Mesendoderm (in vitro differentiated cells): Measurements from ENCODE around the gene RMRP.

ENCODE experiments used
- DNase-seq: peaks from one replicate; pipeline ENCODE4 v3.0.0; 2013
- H2AK5ac ChIP-seq: 2 replicates; pipeline ENCODE4 v1.6.1; 2013; ENCODE audit warnings: low read length, inconsistent platforms
- H2BK120ac ChIP-seq: 2 replicates; pipeline ENCODE4 v1.6.1; 2013; ENCODE audit warnings: low read depth, mild to moderate bottlenecking, low read length, moderate library complexity, mixed read lengths
- H2BK15ac ChIP-seq: replicated peaks from 2 replicates; pipeline ENCODE4 v1.6.1; 2013; ENCODE audit warnings: low read depth, mild to moderate bottlenecking, moderate library complexity
- H2BK5ac ChIP-seq: 2 replicates; pipeline ENCODE4 v1.6.1; 2013; ENCODE audit warnings: low read length, inconsistent platforms
- H3K18ac ChIP-seq: 2 replicates; pipeline ENCODE4 v1.6.1; 2013; ENCODE audit warnings: mild to moderate bottlenecking, low read length, mixed read lengths
- H3K23ac ChIP-seq: one replicate; pipeline ENCODE4 v1.6.1; 2013; ENCODE audit warnings: low read length
- H3K27ac ChIP-seq: 2 replicates; pipeline ENCODE4 v1.5.1; 2013; ENCODE audit warnings: low read depth, mild to moderate bottlenecking, inconsistent platforms, low read length, moderate library complexity
- H3K27me3 ChIP-seq: 2 replicates; pipeline ENCODE4 v1.6.1; 2013; ENCODE audit warnings: low read length, control low read depth, mild to moderate bottlenecking, inconsistent platforms; ENCODE audit not compliant: insufficient read depth, poor library complexity
- H3K36me3 ChIP-seq: 2 replicates; pipeline ENCODE4 v1.6.1; 2013; ENCODE audit warnings: low read length, inconsistent platforms; ENCODE audit not compliant: control insufficient read depth, insufficient read depth
- H3K4ac ChIP-seq: one replicate; pipeline ENCODE4 v1.6.1; 2013; ENCODE audit warnings: low read depth, mild to moderate bottlenecking, low read length, moderate library complexity
- H3K4me1 ChIP-seq: 2 replicates; pipeline ENCODE4 v1.6.1; 2013; ENCODE audit warnings: low read depth, low read length, inconsistent platforms; ENCODE audit not compliant: control insufficient read depth
- H3K4me2 ChIP-seq: 2 replicates; pipeline ENCODE4 v1.6.1; 2013; ENCODE audit warnings: low read length
- H3K4me3 ChIP-seq: 2 replicates; pipeline ENCODE4 v1.5.1; 2013; ENCODE audit warnings: mild to moderate bottlenecking, low read length
- H3K56ac ChIP-seq: one replicate; pipeline ENCODE4 v1.6.1; 2013; ENCODE audit warnings: low read length
- H3K79me1 ChIP-seq: 2 replicates; pipeline ENCODE4 v1.6.1; 2013; ENCODE audit warnings: low read length, inconsistent platforms
- H3K79me2 ChIP-seq: 2 replicates; pipeline ENCODE4 v1.6.1; 2013; ENCODE audit warnings: mild to moderate bottlenecking, low read length; ENCODE audit not compliant: control insufficient read depth, insufficient read depth
- H3K9ac ChIP-seq: 2 replicates; pipeline ENCODE4 v1.6.1; 2013; ENCODE audit warnings: low read length, inconsistent platforms
- H4K5ac ChIP-seq: one replicate; pipeline ENCODE4 v1.6.1; 2013; ENCODE audit warnings: low read length
- H4K8ac ChIP-seq: one replicate; pipeline ENCODE4 v1.6.1; 2013; ENCODE audit warnings: low read depth, mild to moderate bottlenecking, control low read depth, low read length, moderate library complexity
- WGBS: extraction: QIAGEN DNeasy Blood & Tissue Kit; methylation state at CpG from one replicate; pipeline ENCODE4 v1.1.7; 2013; ENCODE audit warnings: low lambda C conversion rate, missing lambda C conversion rate; ENCODE audit not compliant: insufficient coverage; ENCODE audit errors: extremely low coverage; 5-methylcytosine and 5-hydroxymethylcytosine counted together

RMRP gene

DNA sequence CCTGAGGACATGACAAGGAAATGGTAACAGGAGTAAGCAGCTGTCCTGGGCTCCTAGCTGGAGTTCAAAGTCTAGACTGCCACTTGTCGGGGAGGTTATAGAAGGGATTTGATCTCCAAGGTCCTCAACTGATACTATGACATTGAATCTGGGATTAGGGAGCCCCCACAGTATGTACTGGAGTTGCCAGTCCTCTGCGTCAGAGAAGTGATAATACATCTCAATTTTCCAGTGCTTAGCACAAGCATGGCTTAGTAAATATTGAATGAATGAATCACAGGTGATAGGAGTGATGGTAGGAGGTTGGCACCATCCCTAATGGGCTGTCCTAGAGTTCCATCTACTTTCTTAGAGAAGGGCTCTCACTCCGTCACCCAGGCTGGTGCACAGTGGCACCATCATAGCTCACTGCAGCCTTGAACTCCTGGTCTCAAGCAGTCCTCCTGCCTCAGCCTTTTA, 38.2 kb upstream of the RMRP start:
- H3K36me3 ChIP-seq = peaks cover 24% of the 10 kb centered on the region
- no peak overlapping the region for H3K23ac ChIP-seq
- DNase-seq = no peak
- no peaks in the 10 kb centered on the region for H3K27me3 ChIP-seq
- no peak overlapping the region for H3K18ac ChIP-seq
- H3K4me1 ChIP-seq = no peaks in the 10 kb centered on the region
- no peak overlapping the region for H3K27ac ChIP-seq
- H2BK15ac ChIP-seq = no peak overlapping the region
- no peak overlapping the region for H4K8ac ChIP-seq
- WGBS = no CpG with 5 or more reads among the region's 3 CpGs
- H3K4me2 ChIP-seq = no peak overlapping the region
- no peaks in the 10 kb centered on the region for H3K79me2 ChIP-seq
- no peak overlapping the region for H3K4ac ChIP-seq
- no peak overlapping the region for H3K56ac ChIP-seq
- H2BK5ac ChIP-seq = no peak overlapping the region
- H3K4me3 ChIP-seq = no peak overlapping the region
- H3K79me1 ChIP-seq = no peaks in the 10 kb centered on the region
- no peak overlapping the region for H2AK5ac ChIP-seq
- no peak overlapping the region for H2BK120ac ChIP-seq
- no peak overlapping the region for H3K9ac ChIP-seq
- H4K5ac ChIP-seq = no peak overlapping the region

DNA sequence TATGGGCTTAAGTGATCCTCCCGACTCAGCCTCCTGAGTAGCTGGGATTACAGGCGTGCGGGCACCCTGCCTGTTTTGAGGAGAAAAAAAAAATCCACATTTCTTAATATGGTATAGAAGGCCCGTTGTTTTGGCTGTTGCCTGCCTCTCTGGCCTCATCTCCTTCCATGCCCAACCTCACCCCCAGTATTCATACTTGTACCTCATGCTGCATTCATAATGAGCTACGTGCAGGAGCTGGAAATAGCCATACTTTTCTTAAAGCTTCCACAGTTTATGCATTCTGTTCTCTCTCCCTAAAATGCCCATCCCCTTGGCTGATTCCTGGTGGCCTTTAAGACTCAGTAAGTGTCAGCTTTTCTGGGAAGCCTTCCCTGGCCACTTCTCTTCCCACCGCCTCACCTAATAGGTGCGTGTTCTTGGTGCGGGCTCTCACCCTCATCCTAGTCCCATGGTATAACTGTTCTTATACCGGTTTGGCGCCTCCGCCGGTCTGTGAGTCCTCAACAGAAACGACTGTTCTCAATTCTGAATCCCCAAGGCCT, 34.0 kb upstream of the RMRP start:
- Histone ChIP-seq H2AK5ac (no peak overlapping the region), H2BK15ac (no peak overlapping the region), H3K4me1 (peaks cover 10% of the 10 kb centered on the region), H3K36me3 (peaks cover 3% of the 10 kb centered on the region), H3K79me1 (peaks cover 22% of the 10 kb centered on the region), H3K79me2 (peaks cover 23% of the 10 kb centered on the region), H4K8ac (no peak overlapping the region), H3K27ac (no peak overlapping the region), H2BK120ac (no peak overlapping the region), H3K23ac (no peak overlapping the region), H2BK5ac (no peak overlapping the region), H4K5ac (no peak overlapping the region), H3K9ac (no peak overlapping the region), H3K4ac (no peak overlapping the region), H3K4me2 (no peak overlapping the region), H3K27me3 (no peaks in the 10 kb centered on the region), H3K4me3 (no peak overlapping the region), H3K18ac (no peak overlapping the region), H3K56ac (peak overlapping the region; percentile 93)
- DNase-seq = peak; percentile 55
- no CpG with 5 or more reads among the region's 13 CpGs for WGBS

DNA sequence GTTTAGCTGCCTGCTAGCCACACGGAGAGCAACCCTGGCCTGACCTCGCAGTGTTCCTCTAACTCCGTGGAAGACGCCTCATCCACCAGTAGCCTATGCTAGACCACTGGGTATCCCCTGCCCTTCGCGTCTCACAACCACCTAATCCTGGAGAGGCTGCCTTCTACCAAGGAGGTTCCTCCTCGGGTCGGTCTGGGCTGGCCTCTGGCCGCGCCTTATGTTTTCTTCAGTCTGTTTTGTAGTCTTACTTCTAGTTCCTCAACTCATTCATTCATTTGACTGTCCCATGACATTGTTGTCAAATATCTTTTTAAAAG, 33.5 kb upstream of the RMRP start:
- no CpG with 5 or more reads among the region's 10 CpGs for WGBS

DNA sequence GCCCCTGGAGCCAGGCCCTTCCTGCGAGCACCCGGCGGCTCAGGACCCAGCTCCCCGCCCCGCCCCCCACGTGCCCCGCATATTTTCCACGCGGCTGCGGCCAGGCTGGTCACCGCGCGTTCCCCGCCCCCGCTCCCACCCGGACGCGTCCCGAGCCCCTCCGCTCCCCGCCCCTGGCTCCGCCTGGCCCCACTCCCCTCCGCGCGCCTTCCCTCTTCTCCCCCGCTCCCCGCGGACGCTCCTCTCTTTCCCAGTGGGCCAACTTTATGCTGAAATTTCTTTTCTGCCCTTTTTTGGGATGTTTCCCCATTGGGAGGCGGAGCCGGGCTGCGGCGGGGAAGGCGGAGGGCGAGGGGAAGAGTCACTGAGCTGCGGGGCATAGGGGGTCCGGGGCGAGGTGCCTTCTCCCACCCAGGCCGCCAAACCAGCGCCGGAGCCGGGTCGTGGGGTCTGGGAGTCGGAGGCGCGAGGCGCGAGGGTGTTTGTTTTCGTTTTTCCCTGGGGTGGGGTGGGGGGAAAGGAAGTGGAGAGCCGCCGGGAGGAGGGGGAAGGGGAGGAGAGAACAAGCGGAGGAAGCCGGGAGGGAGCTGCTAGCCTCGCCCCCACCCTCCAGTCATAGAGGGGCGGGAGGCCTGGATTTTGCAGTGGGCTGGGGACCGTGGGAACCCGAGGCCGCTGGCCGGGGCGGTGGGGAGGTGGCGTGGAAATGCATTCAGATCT, 33.0 kb upstream of the RMRP start:
- Histone ChIP-seq H3K56ac (peak overlapping the region; percentile 93), H3K79me2 (peaks cover 23% of the 10 kb centered on the region), H3K4me2 (peak overlapping the region; percentile 86), H3K79me1 (peaks cover 28% of the 10 kb centered on the region), H4K5ac (no peak overlapping the region), H2BK5ac (peak overlapping the region; percentile 69), H3K4me1 (peaks cover 10% of the 10 kb centered on the region), H3K23ac (peak overlapping the region; percentile 45), H3K18ac (peak overlapping the region; percentile 91), H3K27ac (peak overlapping the region; percentile 95), H4K8ac (peak overlapping the region; percentile 69), H3K4me3 (peak overlapping the region; percentile 73), H2BK15ac (no peak overlapping the region), H3K27me3 (no peaks in the 10 kb centered on the region), H3K36me3 (no peaks in the 10 kb centered on the region), H3K9ac (peak overlapping the region; percentile 99), H2BK120ac (peak overlapping the region; percentile 94), H2AK5ac (no peak overlapping the region), H3K4ac (peak overlapping the region; percentile 64)
- no CpG with 5 or more reads among the region's 61 CpGs for WGBS
- DNase-seq = peak; percentile 85

More for the DNA sequence above, 33.5 kb upstream of the RMRP start:
- peaks cover 1% of the 10 kb centered on the region for H3K36me3 ChIP-seq
- H3K79me1 ChIP-seq = peaks cover 26% of the 10 kb centered on the region
- no peak overlapping the region for H4K5ac ChIP-seq
- peak overlapping the region; percentile 85 for H3K9ac ChIP-seq
- peaks cover 10% of the 10 kb centered on the region for H3K4me1 ChIP-seq
- no peak overlapping the region for H3K18ac ChIP-seq
- no peak overlapping the region for H2AK5ac ChIP-seq
- H3K4ac ChIP-seq = no peak overlapping the region
- H4K8ac ChIP-seq = no peak overlapping the region
- H2BK15ac ChIP-seq = no peak overlapping the region
- peak overlapping the region; percentile 79 for H3K4me2 ChIP-seq
- peaks cover 23% of the 10 kb centered on the region for H3K79me2 ChIP-seq
- H3K27me3 ChIP-seq = no peaks in the 10 kb centered on the region
- H2BK5ac ChIP-seq = peak overlapping the region; percentile 54
- no peak overlapping the region for H2BK120ac ChIP-seq
- no peak overlapping the region for H3K23ac ChIP-seq
- peak; percentile 72 for DNase-seq
- peak overlapping the region; percentile 95 for H3K27ac ChIP-seq
- H3K4me3 ChIP-seq = peak overlapping the region; percentile 41
- peak overlapping the region; percentile 93 for H3K56ac ChIP-seq

DNA sequence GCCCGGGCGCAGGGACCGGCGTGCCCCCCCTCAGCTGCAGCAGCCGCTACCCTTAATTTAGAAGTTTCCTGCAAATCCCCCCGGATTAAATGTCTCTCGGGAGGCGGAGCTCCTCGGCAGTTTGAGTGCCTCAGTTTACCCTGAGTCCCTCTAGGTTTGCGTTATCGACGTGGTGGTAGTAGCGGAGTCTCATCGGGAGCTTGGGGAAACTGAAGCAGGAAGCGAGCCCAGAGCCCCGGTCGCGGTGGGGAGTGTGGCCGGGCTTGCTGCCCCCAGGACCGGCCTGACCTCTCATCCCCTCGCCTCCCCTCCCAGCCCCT, 32.4 kb upstream of the RMRP start:
- no peak overlapping the region for H2BK15ac ChIP-seq
- peak overlapping the region; percentile 69 for H4K8ac ChIP-seq
- peak overlapping the region; percentile 62 for H3K4me3 ChIP-seq
- H3K27me3 ChIP-seq = no peaks in the 10 kb centered on the region
- peak overlapping the region; percentile 86 for H3K4me2 ChIP-seq
- H2BK120ac ChIP-seq = peak overlapping the region; percentile 94
- H4K5ac ChIP-seq = no peak overlapping the region
- peak overlapping the region; percentile 91 for H3K18ac ChIP-seq
- H3K56ac ChIP-seq = peak overlapping the region; percentile 93
- peak overlapping the region; percentile 73 for H2BK5ac ChIP-seq
- peaks cover 23% of the 10 kb centered on the region for H3K79me2 ChIP-seq
- peak overlapping the region; percentile 99 for H3K9ac ChIP-seq
- DNase-seq = peak; percentile 80
- no peak overlapping the region for H2AK5ac ChIP-seq
- H3K4ac ChIP-seq = peak overlapping the region; percentile 64
- H3K79me1 ChIP-seq = peaks cover 28% of the 10 kb centered on the region
- H3K27ac ChIP-seq = peak overlapping the region; percentile 95
- no peaks in the 10 kb centered on the region for H3K36me3 ChIP-seq
- WGBS = no CpG with 5 or more reads among the region's 21 CpGs
- H3K4me1 ChIP-seq = peaks cover 10% of the 10 kb centered on the region
- no peak overlapping the region for H3K23ac ChIP-seq
